ENCODE measurements around the gene RASGRF1. TPM values are rescaled to one million over a fixed set of nuclear protein-coding genes. Genes with fewer than 3 reads are reported as not detected.

RASGRF1 gene
- total RNA-seq, 4 donors from 2014 or later, result 0.14 to 0.75 (median 0.64) TPM; not detected in 1

DNA sequence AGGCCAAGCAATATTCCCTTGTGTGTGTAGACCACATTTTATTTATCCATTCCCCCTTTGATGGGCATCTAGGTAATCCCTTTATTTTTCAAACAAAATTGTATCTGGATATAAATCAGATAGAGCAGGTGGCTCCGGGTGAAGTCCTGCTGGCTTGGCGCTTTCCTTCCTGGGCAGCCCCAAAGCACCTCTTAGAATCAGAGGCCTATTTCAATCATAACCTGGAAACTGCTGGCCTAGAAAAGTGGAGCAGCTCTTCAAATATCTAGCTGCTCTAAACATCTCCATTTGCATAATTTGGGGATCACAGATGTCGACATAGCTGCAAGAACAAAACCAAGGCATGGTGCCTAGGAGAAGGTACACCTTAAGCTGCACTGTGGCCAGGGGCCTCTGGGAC, 40.2 kb downstream of the RASGRF1 start:
- H3K4me1 ChIP-seq, result no peaks in the 10 kb centered on the region
- in situ Hi-C loops (cut with MboI; ENCODE audit: low pct_ligation_motif_present in 1 of 4, low pct_unique_long_range_greater_than_20kb in 1 of 4, low sequenced_read_pairs in 3 of 4) (no loop called here), intact Hi-C loops (cut with DNase I; ENCODE audit: low total_unique reads) (no loop called here)
- no peaks in the 10 kb centered on the region for H3K27me3 ChIP-seq
- H3K27ac ChIP-seq, result no peak overlapping the region
- no peak overlapping the region for H3K4me3 ChIP-seq
- H3K36me3 ChIP-seq, result no peaks in the 10 kb centered on the region
- H3K9me3 ChIP-seq, result no peaks in the 10 kb centered on the region
- DNase-seq, result no peak
- TF ChIP-seq EP300 (IDR thresholded peaks at IDR 0.05; ENCODE audit: low read depth), result no peak
- no peak for TF ChIP-seq POLR2A (IDR thresholded peaks at IDR 0.05)
- TF ChIP-seq, protein P1, sequence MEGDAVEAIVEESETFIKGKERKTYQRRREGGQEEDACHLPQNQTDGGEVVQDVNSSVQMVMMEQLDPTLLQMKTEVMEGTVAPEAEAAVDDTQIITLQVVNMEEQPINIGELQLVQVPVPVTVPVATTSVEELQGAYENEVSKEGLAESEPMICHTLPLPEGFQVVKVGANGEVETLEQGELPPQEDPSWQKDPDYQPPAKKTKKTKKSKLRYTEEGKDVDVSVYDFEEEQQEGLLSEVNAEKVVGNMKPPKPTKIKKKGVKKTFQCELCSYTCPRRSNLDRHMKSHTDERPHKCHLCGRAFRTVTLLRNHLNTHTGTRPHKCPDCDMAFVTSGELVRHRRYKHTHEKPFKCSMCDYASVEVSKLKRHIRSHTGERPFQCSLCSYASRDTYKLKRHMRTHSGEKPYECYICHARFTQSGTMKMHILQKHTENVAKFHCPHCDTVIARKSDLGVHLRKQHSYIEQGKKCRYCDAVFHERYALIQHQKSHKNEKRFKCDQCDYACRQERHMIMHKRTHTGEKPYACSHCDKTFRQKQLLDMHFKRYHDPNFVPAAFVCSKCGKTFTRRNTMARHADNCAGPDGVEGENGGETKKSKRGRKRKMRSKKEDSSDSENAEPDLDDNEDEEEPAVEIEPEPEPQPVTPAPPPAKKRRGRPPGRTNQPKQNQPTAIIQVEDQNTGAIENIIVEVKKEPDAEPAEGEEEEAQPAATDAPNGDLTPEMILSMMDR (IDR thresholded peaks at IDR 0.05), result no peak
- no peak for TF ChIP-seq POLR2AphosphoS5 (IDR thresholded peaks at IDR 0.05)
- 86% methylated on average over 3 of the region's 3 CpGs; no CpG with 5 or more reads in 1 of the 2 donors for WGBS, 2 donors (ENCODE audit: low coverage in 1 of 2)

DNA sequence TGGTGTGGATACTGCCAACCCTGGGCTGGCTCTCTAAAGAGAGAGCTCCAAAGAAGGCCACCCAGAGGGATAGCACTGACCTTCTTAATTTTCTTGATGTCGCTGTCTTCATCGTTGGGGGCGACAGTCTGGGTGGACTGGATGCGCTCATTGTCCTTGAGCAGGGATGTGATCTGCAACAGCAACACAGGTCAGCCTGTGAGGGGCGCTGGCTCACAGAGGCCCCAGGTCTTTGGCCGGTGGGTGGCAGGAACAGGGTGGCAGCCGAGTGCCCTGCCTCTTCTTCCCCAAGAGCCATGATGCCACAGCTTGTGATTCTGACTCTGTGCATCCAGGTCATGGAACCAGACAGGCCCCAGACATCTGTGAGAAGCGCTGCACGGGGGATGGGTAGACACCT, 41.2 kb downstream of the RASGRF1 start:
- Histone ChIP-seq H3K27me3 (no peaks in the 10 kb centered on the region), H3K36me3 (no peaks in the 10 kb centered on the region), H3K27ac (no peak overlapping the region), H3K9me3 (no peaks in the 10 kb centered on the region), H3K4me1 (no peaks in the 10 kb centered on the region), H3K4me3 (no peak overlapping the region)
- DNase-seq, result no peak
- TF ChIP-seq POLR2AphosphoS5 (IDR thresholded peaks at IDR 0.05) (no peak), POLR2A (IDR thresholded peaks at IDR 0.05) (no peak), EP300 (IDR thresholded peaks at IDR 0.05; ENCODE audit: low read depth) (no peak)
- TF ChIP-seq, protein P1 (IDR thresholded peaks at IDR 0.05), result no peak
- in situ Hi-C loops (cut with MboI; ENCODE audit: low pct_ligation_motif_present in 1 of 4, low pct_unique_long_range_greater_than_20kb in 1 of 4, low sequenced_read_pairs in 3 of 4) (no loop called here), intact Hi-C loops (cut with DNase I; ENCODE audit: low total_unique reads) (no loop called here)
- 90% methylated on average over 2 to 9 of the region's 9 CpGs for WGBS, 2 donors (ENCODE audit: low coverage in 1 of 2)

DNA sequence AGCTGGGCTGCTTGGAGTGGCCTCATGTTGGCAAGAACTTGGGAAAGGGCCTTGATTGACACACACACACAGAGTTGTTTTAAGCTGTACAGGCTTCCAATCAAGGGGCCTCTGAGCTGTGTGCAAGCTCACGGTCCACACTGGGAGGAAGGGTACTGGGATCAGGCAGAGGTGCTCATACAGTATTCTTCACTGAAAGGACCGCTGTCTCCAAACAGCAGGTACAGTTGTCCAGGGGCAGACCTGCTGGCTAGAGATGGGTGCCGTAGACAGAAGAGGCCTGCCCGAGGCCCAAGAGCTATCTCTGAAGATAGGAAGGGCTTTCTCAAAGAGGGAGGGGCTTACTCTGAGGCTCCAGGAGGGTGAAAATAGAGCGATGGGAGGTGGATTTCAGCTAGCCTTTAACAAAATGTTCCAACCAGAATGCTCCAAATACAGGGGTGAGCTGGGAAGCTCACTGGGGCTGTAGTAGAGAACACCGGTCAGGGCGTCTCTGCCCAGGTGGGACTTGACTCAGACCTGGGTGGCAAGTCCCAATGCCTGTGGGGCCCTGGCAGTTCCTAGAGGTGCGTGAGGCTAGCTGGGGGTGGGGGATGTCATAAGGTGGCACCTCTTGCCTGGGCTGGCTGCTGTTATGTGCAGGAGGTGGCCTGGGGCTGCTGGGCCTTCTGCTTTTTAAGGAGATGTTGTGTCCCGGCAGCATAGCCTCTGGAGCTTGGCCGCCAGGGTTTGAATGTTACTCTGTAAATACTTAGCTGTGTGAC, 42.7 kb downstream of the RASGRF1 start:
- Histone ChIP-seq H3K27ac (no peak overlapping the region), H3K9me3 (no peaks in the 10 kb centered on the region), H3K4me3 (no peak overlapping the region), H3K36me3 (no peaks in the 10 kb centered on the region), H3K4me1 (no peaks in the 10 kb centered on the region), H3K27me3 (no peaks in the 10 kb centered on the region)
- in situ Hi-C loops (cut with MboI; ENCODE audit: low pct_ligation_motif_present in 1 of 4, low pct_unique_long_range_greater_than_20kb in 1 of 4, low sequenced_read_pairs in 3 of 4), result no loop called here
- no peak for DNase-seq
- WGBS, 2 donors (ENCODE audit: low coverage in 1 of 2), result 80 to 86% methylated on average over 2 to 10 of the region's 10 CpGs
- TF ChIP-seq, protein P1 (IDR thresholded peaks at IDR 0.05), result no peak
- no peak for TF ChIP-seq POLR2A (IDR thresholded peaks at IDR 0.05)
- no peak for TF ChIP-seq EP300 (IDR thresholded peaks at IDR 0.05; ENCODE audit: low read depth)
- TF ChIP-seq POLR2AphosphoS5 (IDR thresholded peaks at IDR 0.05), result no peak
- intact Hi-C loops (cut with DNase I; ENCODE audit: low total_unique reads), result no loop called here

DNA sequence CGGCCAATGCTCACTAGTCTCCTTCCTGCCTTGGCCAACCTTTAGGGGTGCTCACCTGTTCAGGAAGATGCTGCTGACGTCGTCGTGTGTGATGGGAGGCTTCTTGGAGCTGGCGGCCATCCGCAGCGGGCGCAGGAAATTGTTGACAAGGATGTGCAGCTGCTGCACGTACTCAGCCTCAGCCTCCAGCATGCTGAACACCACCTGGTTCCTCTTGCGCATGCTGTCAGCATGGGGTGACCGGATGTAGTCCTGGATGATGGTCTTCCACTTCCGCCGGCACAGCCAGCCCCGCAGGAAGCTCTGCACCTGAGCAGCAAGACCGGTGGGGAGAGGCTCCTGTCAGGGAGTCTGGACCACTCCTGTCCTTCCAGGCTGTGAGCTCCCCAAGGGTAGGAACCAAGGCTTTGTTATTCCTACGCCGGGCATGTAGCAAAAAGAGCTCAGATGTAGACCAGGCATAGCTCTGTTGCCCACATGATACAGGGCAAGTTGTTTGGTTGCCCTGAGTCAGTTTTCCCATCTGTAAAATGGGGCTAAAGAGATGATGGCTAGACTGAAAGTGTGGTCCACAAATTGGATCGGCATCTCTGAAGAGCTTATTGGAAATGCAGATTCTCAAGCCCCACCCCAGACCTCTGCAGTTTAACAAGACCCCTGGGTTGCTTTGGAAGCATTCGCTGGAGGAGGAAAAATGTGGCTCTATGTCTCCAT, 43.7 kb downstream of the RASGRF1 start:
- no peak overlapping the region for H3K27ac ChIP-seq
- H3K4me1 ChIP-seq, result no peaks in the 10 kb centered on the region
- H3K27me3 ChIP-seq, result no peaks in the 10 kb centered on the region
- no peaks in the 10 kb centered on the region for H3K36me3 ChIP-seq
- intact Hi-C loops (cut with DNase I; ENCODE audit: low total_unique reads) (no loop called here), in situ Hi-C loops (cut with MboI; ENCODE audit: low pct_ligation_motif_present in 1 of 4, low pct_unique_long_range_greater_than_20kb in 1 of 4, low sequenced_read_pairs in 3 of 4) (no loop called here)
- H3K4me3 ChIP-seq, result no peak overlapping the region
- 84% methylated on average over 17 of the region's 19 CpGs; no CpG with 5 or more reads in 1 of the 2 donors for WGBS, 2 donors (ENCODE audit: low coverage in 1 of 2)
- TF ChIP-seq, protein P1 (IDR thresholded peaks at IDR 0.05), result no peak
- no peak for TF ChIP-seq POLR2AphosphoS5 (IDR thresholded peaks at IDR 0.05)
- no peak for TF ChIP-seq POLR2A (IDR thresholded peaks at IDR 0.05)
- no peak for TF ChIP-seq EP300 (IDR thresholded peaks at IDR 0.05; ENCODE audit: low read depth)
- DNase-seq, result no peak
- no peaks in the 10 kb centered on the region for H3K9me3 ChIP-seq
